ENCODE data around the gene ZGPAT.

Gene ZGPAT

GRCh38 chr20:63740070-63740626 is 32.3 kb downstream of the ZGPAT start:
- TF ChIP-seq, protein P1, sequence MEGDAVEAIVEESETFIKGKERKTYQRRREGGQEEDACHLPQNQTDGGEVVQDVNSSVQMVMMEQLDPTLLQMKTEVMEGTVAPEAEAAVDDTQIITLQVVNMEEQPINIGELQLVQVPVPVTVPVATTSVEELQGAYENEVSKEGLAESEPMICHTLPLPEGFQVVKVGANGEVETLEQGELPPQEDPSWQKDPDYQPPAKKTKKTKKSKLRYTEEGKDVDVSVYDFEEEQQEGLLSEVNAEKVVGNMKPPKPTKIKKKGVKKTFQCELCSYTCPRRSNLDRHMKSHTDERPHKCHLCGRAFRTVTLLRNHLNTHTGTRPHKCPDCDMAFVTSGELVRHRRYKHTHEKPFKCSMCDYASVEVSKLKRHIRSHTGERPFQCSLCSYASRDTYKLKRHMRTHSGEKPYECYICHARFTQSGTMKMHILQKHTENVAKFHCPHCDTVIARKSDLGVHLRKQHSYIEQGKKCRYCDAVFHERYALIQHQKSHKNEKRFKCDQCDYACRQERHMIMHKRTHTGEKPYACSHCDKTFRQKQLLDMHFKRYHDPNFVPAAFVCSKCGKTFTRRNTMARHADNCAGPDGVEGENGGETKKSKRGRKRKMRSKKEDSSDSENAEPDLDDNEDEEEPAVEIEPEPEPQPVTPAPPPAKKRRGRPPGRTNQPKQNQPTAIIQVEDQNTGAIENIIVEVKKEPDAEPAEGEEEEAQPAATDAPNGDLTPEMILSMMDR (IDR thresholded peaks at IDR 0.05) = no peak
- Histone ChIP-seq H3K27ac (peak overlapping the region; percentile 54), H3K9me3 (no peaks in the 10 kb centered on the region), H3K27me3 (peaks cover 40% of the 10 kb centered on the region), H3K4me1 (ENCODE audit: control insufficient read depth in 1 of 2, insufficient read depth in 1 of 2, low read depth in 1 of 2, low read length in 1 of 2) (peaks cover 26 to 37% of the 10 kb centered on the region in 2 experiments), H3K36me3 (peaks cover 40% of the 10 kb centered on the region), H3K4me3 (ENCODE audit: low read depth in 1 of 2, low read length in 1 of 2) (peak overlapping the region; percentile 58 to 64)

- H3K27me3 ChIP-seq = peaks cover 35% of the 10 kb centered on the region
- H3K36me3 ChIP-seq = peaks cover 33% of the 10 kb centered on the region
- H3K4me1 ChIP-seq (ENCODE audit: control insufficient read depth in 1 of 2, insufficient read depth in 1 of 2, low read depth in 1 of 2, low read length in 1 of 2) = peaks cover 26 to 37% of the 10 kb centered on the region in 2 experiments
- H3K4me3 ChIP-seq (ENCODE audit: low read depth in 1 of 2, low read length in 1 of 2) = peak overlapping the region; percentile 58 to 64
- H3K9me3 ChIP-seq = no peaks in the 10 kb centered on the region
- TF ChIP-seq, protein P1 (IDR thresholded peaks at IDR 0.05) = no peak
- peak overlapping the region; percentile 54 for H3K27ac ChIP-seq
Measured at GRCh38 chr20:63740627-63741353, 33.0 kb downstream of the ZGPAT start.

- Histone ChIP-seq H3K36me3 (peaks cover 28% of the 10 kb centered on the region), H3K27ac (no peak overlapping the region), H3K9me3 (no peaks in the 10 kb centered on the region), H3K27me3 (peaks cover 30% of the 10 kb centered on the region), H3K4me1 (ENCODE audit: control insufficient read depth in 1 of 2, insufficient read depth in 1 of 2, low read depth in 1 of 2, low read length in 1 of 2) (peaks cover 26 to 37% of the 10 kb centered on the region in 2 experiments), H3K4me3 (ENCODE audit: low read depth in 1 of 2, low read length in 1 of 2) (peak overlapping the region in 1 of 2 experiments; percentile 64)
- TF ChIP-seq, protein P1 (IDR thresholded peaks at IDR 0.05) = no peak
Measured at GRCh38 chr20:63741354-63741675, 33.5 kb downstream of the ZGPAT start.

DNA sequence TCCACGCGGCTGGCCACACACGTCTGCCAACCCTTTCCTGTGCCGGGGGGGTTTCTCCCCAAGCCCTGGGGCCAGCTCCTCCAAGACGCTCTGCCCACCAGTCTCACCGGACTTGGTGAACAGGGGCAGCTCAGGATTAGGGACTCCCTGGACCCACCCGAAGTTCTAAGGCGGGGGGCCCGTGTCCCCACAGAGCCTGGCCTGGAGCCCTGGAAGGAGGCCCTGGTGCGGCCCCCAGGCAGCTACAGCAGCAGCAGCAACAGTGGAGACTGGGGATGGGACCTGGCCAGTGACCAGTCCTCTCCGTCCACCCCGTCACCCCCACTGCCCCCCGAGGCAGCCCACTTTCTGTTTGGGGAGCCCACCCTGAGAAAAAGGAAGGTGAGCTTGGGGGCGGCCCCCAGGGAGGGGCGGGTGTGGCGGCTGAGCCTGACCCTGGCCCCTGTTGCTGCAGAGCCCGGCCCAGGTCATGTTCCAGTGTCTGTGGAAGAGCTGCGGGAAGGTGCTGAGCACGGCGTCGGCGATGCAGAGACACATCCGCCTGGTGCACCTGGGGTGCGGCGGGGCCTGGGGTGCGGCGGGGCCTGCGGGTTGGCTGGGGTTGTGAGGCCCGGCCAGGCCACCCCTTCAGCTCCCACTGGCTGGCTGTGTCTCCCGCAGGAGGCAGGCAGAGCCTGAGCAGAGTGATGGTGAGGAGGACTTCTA is 34.0 kb downstream of the ZGPAT start:
- H3K27me3 ChIP-seq = peaks cover 25% of the 10 kb centered on the region
- no peak overlapping the region for H3K4me3 ChIP-seq (ENCODE audit: low read depth in 1 of 2, low read length in 1 of 2)
- peaks cover 23% of the 10 kb centered on the region for H3K36me3 ChIP-seq
- TF ChIP-seq, protein P1 (IDR thresholded peaks at IDR 0.05) = no peak
- no peaks in the 10 kb centered on the region for H3K9me3 ChIP-seq
- no peak overlapping the region for H3K27ac ChIP-seq
- peaks cover 26 to 37% of the 10 kb centered on the region in 2 experiments for H3K4me1 ChIP-seq (ENCODE audit: control insufficient read depth in 1 of 2, insufficient read depth in 1 of 2, low read depth in 1 of 2, low read length in 1 of 2)

- peaks cover 18% of the 10 kb centered on the region for H3K27me3 ChIP-seq
- peaks cover 21 to 30% of the 10 kb centered on the region in 2 experiments for H3K4me1 ChIP-seq (ENCODE audit: control insufficient read depth in 1 of 2, insufficient read depth in 1 of 2, low read depth in 1 of 2, low read length in 1 of 2)
- H3K9me3 ChIP-seq = no peaks in the 10 kb centered on the region
- TF ChIP-seq, protein P1 (IDR thresholded peaks at IDR 0.05) = no peak
- no peak overlapping the region for H3K27ac ChIP-seq
- H3K36me3 ChIP-seq = peaks cover 20% of the 10 kb centered on the region
- no peak overlapping the region for H3K4me3 ChIP-seq (ENCODE audit: low read depth in 1 of 2, low read length in 1 of 2)
Measured at GRCh38 chr20:63742381-63743024, 34.7 kb downstream of the ZGPAT start.
